Heart left ventricle (tissue), 16 donors: ENCODE measurements around the gene APOLD1. TPM values are rescaled to one million over a fixed set of nuclear protein-coding genes. Genes with fewer than 3 reads are reported as not detected.

ENCODE experiments used
- ATAC-seq, 4 donors: fragments of 200-7000 bp; cut with Tn5 transposase; one replicate each; pipeline ENCODE4 v1.9.1; 2020 to 2022; ENCODE audit warnings: moderate library complexity in 4 of 4, mild to moderate bottlenecking in 3 of 4, moderate number of reproducible peaks in 1 of 4
- DNase-seq, 5 donors: peaks; one replicate each; pipeline ENCODE4 v3.0.0-alpha.2; 2020
- H3K27ac ChIP-seq, 12 donors: fragments of 200-600 bp; sonication (generic) in 4 of 12; one replicate each; pipeline versions ENCODE4 v1.5.0 to v1.8.0; 2016 to 2022; ENCODE audit warnings: mild to moderate bottlenecking in 2 of 12
- H3K27me3 ChIP-seq, 9 donors: fragments of 200-600 bp; sonication (generic) in 2 of 9; one replicate each; pipeline versions ENCODE4 v1.5.1 to v1.8.0; 2016 to 2022; ENCODE audit warnings: mild to moderate bottlenecking in 3 of 9
- H3K36me3 ChIP-seq, 9 donors: fragments of 200-600 bp; sonication (generic) in 2 of 9; one replicate each; pipeline versions ENCODE4 v1.5.0 to v1.8.0; 2018 to 2022; ENCODE audit warnings: mild to moderate bottlenecking in 2 of 9
- H3K4me1 ChIP-seq, 12 donors: fragments of 200-600 bp; sonication (generic) in 4 of 12; one replicate each; pipeline versions ENCODE4 v1.5.0 to v1.8.0; 2016 to 2022; ENCODE audit warnings: mild to moderate bottlenecking in 3 of 12
- H3K4me3 ChIP-seq, 12 donors: fragments of 200-600 bp; sonication (generic) in 4 of 12; one replicate each; pipeline versions ENCODE4 v1.5.0 to v1.8.0; 2017 to 2022; ENCODE audit warnings: mild to moderate bottlenecking in 9 of 12, moderate library complexity in 4 of 12
- H3K9me3 ChIP-seq, 12 donors: fragments of 200-600 bp; sonication (generic) in 4 of 12; one replicate each; pipeline versions ENCODE4 v1.5.0 to v1.8.0; 2016 to 2022; ENCODE audit warnings: mild to moderate bottlenecking in 1 of 12
- POLR2A ChIP-seq, 2 donors: fragments of 450-650 bp; IDR thresholded peaks; one replicate each; pipeline ENCODE4 v1.6.1; 2017; ENCODE audit warnings: antibody characterized with exemption in 2 of 2, mild to moderate bottlenecking in 2 of 2, moderate library complexity in 2 of 2
- WGBS, 4 donors: extraction: QIAGEN DNeasy Blood & Tissue Kit in 2 of 4; methylation state at CpG; one replicate each; pipeline versions ENCODE4 v1.1.5 to v1.1.7; 2013 to 2018; 5-methylcytosine and 5-hydroxymethylcytosine counted together
- intact Hi-C, 10 donors: fragments of 100-400 bp; cut with DNase I; formaldehyde crosslinking; loops; one replicate each; pipeline versions ENCODE4 v1.11.1 to v1.14.2; 2022
- polyA plus RNA-seq, 2 donors: library from polyadenylated mRNA; stranded (reverse); fragments of 200-250 nt; gene quantifications; one replicate each; pipeline ENCODE4 v1.2.3, GENCODE V29; 2013
- total RNA-seq, 9 donors: library from RNA; depleted of rRNA in 2 of 9; stranded (reverse); fragments of >200 nt in 2 of 9; fragmentation: NEBNext Ultra II Directional in 3 of 9; extraction: Animal tissue kit (Norgen Biotek cat#: 25700) in 3 of 9; gene quantifications; one replicate each; pipeline versions ENCODE4 v1.1.0 to v1.2.4, GENCODE V29; 2016 to 2023
- TF ChIP-seq, protein P1 (sequence below), 12 donors: fragments of 200-600 bp; sonication (generic) in 4 of 12; IDR thresholded peaks; one replicate each; pipeline versions ENCODE4 v1.5.0 to v1.8.0; 2018 to 2022; ENCODE audit warnings: antibody characterized with exemption in 12 of 12, mild to moderate bottlenecking in 5 of 12
- donor health status: ischemic (EF 13 %, LVEDD 7.1; RV severe dilation, severe dysfunction).
- donor health status: healthy with polysubstance abuse.
- donor health status: DM: no; HTN: yes; CAD: no.
- donor health status: DM: no; HTN: no; CAD: no.
- donor health status: ischemic (EF 25% LVEDD 6.9; RV normal size, moderate dysfunction).
- donor health status: ischemic (EF 25% LVEDD 5.7; RV mildly dilated, moderate dysfunction).
- donor health status: healthy.
- donor health status: DM: yes; HTN: yes; CAD: no.
- donor health status: ischemic (EF 35%, LVEDD 5.7; RV mildly dilated, moderate dysfunction).
- donor health status: nonischemic (EF 11% LVEDD 7.7; RV severe dilation, severe dysfunction).
- donor health status: DM: yes; HTN: yes; CAD: no.
- donor health status: PGD.
- donor health status: ischemic (EF 29% LVEDD 5.4; RV normal size, mild dysfunction).
- donor health status: nonischemic (EF 23%, LVEDD 6.1; RV moderate dilation, normal function).

APOLD1 gene
- total and polyA plus RNA-seq, 11 donors, result 7.1 to 45.0 (median 15.2) TPM

DNA sequence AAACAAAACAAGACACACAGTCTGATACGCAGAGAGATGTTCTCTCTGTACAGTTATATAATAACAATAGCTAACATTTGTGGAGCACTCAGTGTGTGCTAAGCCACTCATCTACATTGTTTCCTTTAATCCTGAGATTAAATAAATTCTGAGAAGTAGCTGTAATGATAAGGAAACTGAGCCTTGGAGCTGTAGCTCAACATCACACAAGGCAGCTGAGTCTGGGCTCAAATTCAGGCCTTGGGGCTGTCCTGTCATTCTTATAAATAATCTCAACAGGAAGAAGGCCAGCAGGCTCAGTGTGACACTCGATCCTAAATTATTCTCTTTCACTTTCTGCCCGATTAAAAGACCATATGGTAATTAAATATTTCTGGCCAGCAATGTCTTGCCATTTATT, 43.8 kb upstream of the APOLD1 start:
- intact Hi-C loops, result loop anchor here in 3 of 10 donors (5.0 kb wide), 1 partner anchor 36 kb away; no protein-coding TSS in a partner anchor
- Histone ChIP-seq H3K36me3 (no peaks in the 10 kb centered on the region), H3K9me3 (no peaks in the 10 kb centered on the region), H3K4me1 (peaks cover 0 to 33% (median 18%) of the 10 kb centered on the region in 12 donors), H3K27me3 (no peaks in the 10 kb centered on the region), H3K4me3 (peak overlapping the region in 3 of 12 donors; percentile 7 to 13 (median 8)), H3K27ac (peak overlapping the region in 11 of 12 donors; percentile 15 to 77 (median 61))
- ATAC-seq (peak in 2 of 4 donors; percentile 36 to 68), DNase-seq (peak in 1 of 5 donors; percentile 23)
- TF ChIP-seq, protein P1, sequence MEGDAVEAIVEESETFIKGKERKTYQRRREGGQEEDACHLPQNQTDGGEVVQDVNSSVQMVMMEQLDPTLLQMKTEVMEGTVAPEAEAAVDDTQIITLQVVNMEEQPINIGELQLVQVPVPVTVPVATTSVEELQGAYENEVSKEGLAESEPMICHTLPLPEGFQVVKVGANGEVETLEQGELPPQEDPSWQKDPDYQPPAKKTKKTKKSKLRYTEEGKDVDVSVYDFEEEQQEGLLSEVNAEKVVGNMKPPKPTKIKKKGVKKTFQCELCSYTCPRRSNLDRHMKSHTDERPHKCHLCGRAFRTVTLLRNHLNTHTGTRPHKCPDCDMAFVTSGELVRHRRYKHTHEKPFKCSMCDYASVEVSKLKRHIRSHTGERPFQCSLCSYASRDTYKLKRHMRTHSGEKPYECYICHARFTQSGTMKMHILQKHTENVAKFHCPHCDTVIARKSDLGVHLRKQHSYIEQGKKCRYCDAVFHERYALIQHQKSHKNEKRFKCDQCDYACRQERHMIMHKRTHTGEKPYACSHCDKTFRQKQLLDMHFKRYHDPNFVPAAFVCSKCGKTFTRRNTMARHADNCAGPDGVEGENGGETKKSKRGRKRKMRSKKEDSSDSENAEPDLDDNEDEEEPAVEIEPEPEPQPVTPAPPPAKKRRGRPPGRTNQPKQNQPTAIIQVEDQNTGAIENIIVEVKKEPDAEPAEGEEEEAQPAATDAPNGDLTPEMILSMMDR (IDR thresholded peaks at IDR 0.05), result no peak
- no peak for TF ChIP-seq POLR2A (IDR thresholded peaks at IDR 0.05)
- WGBS, 4 donors, result 18 to 23% (median 19%) methylated on average over 3 of the region's 3 CpGs

DNA sequence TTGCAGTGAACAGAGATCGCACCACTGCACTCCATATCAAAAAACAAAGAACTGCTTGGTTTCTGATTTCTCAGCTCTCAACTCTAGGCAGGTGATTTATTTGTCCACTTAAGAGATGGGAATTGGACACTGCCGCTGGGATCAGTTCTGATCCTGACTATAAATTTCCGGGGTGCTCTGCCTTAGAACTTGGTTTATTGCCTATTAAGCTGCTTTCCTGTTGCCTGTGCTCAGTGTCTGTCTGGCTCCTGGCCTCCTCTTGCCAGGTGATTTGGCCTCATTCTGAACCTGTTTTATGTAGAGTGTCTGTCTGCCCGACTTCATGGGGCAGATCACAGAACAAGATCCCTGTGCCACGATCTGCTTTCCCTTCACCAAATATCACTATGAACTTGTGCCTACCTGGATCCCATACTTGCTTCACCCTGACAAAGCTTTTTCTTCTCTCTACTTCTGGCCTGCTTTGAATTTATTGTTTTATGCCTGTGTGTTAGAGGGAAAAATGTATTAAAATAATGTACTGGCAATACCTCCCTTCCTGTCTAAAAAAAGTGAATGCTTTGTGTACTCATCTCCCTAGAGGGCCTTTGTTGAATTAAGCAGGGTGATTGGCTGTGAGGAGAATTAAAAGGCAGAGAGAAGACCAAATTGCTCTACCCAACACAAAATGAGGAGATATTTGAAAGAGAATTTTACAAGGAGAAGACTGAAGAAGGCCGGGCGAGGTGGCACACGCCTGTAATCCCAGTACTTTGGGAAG, 40.7 kb upstream of the APOLD1 start:
- TF ChIP-seq, protein P1 (IDR thresholded peaks at IDR 0.05), result no peak
- TF ChIP-seq POLR2A (IDR thresholded peaks at IDR 0.05), result no peak
- Histone ChIP-seq H3K9me3 (no peaks in the 10 kb centered on the region), H3K36me3 (no peaks in the 10 kb centered on the region), H3K4me3 (no peak overlapping the region), H3K4me1 (peaks cover 0 to 26% (median 13%) of the 10 kb centered on the region in 12 donors), H3K27me3 (no peaks in the 10 kb centered on the region), H3K27ac (peak overlapping the region in 8 of 12 donors; percentile 31 to 73 (median 51))
- WGBS, 4 donors, result 78 to 85% (median 84%) methylated on average over 8 of the region's 8 CpGs
- intact Hi-C loops, result loop anchor here in 3 of 10 donors (5.0 kb wide), 1 partner anchor 33 kb away; no protein-coding TSS in a partner anchor
- DNase-seq (no peak), ATAC-seq (peak in 2 of 4 donors; percentile 30 to 54)

DNA sequence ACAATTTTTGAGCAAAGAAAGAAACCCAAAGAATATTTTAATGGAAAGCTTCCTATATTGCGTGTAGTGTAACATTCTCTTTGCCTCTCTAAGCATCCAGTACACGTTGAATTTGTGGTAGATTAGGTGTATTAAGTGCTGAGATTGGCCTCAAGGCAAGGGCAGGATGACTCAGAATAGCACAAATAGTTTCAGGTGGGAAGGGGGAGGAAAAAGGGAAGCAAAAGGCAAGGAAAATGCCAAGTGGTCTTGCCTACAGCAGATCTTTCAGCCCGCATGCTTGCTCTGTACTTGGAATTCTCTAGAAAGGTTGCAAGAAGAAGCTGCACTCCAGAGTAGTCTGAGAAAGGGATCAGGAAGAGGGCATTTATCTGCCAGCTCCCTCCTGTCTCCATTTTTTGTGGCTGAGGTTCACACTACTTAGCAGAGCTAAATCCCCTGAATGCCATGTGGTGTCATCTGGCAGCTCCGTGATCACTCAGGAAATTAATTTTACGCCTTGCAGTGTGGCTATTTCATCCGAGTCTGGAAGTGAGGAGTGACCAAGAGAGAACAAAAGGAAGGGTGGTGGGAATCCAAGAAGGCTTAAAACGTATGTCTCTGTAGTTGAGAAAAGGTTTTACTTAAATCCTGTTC, 39.8 kb upstream of the APOLD1 start:
- TF ChIP-seq, protein P1 (IDR thresholded peaks at IDR 0.05), result no peak
- no peak for TF ChIP-seq POLR2A (IDR thresholded peaks at IDR 0.05)
- H3K4me1 ChIP-seq, result peaks cover 0 to 26% (median 13%) of the 10 kb centered on the region in 12 donors
- ATAC-seq, result no peak
- H3K4me3 ChIP-seq, result no peak overlapping the region
- 75 to 85% (median 81%) methylated on average over 7 of the region's 7 CpGs for WGBS, 4 donors
- no peaks in the 10 kb centered on the region for H3K27me3 ChIP-seq
- intact Hi-C loops, result no loop called here
- H3K36me3 ChIP-seq, result no peaks in the 10 kb centered on the region
- peak overlapping the region in 7 of 12 donors; percentile 11 to 61 (median 50) for H3K27ac ChIP-seq
- DNase-seq, result no peak
- H3K9me3 ChIP-seq, result no peaks in the 10 kb centered on the region

DNA sequence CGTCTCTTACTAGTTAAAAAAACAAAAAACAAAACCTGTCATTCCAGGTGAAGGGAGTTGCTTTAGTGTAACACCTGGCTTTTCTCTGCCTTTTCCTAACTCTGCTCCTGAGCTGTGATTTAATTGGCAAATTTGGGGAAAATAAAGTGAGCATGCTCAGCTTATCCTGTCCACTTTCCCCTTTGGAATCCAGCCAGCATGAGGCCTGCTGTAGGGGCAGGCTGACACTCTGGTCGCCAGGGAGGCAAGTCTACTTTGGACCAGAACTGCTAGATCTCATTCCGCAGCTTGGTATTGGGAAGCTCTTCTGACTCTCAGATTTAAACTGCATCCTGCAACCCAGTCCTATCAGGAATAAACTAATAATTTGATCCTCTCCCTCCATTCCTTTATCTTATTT, 38.2 kb upstream of the APOLD1 start:
- Histone ChIP-seq H3K36me3 (no peaks in the 10 kb centered on the region), H3K4me1 (peaks cover 0 to 12% (median under 1%) of the 10 kb centered on the region in 12 donors), H3K9me3 (no peaks in the 10 kb centered on the region), H3K4me3 (no peak overlapping the region), H3K27me3 (no peaks in the 10 kb centered on the region), H3K27ac (no peak overlapping the region)
- TF ChIP-seq, protein P1 (IDR thresholded peaks at IDR 0.05), result no peak
- TF ChIP-seq POLR2A (IDR thresholded peaks at IDR 0.05), result no peak
- no peak for DNase-seq
- ATAC-seq, result no peak
- intact Hi-C loops, result no loop called here
- WGBS, 4 donors, result 82 to 85% (median 84%) methylated on average over 3 of the region's 3 CpGs
